Measurements from ENCODE around the gene ELP5.

Gene ELP5

DNA sequence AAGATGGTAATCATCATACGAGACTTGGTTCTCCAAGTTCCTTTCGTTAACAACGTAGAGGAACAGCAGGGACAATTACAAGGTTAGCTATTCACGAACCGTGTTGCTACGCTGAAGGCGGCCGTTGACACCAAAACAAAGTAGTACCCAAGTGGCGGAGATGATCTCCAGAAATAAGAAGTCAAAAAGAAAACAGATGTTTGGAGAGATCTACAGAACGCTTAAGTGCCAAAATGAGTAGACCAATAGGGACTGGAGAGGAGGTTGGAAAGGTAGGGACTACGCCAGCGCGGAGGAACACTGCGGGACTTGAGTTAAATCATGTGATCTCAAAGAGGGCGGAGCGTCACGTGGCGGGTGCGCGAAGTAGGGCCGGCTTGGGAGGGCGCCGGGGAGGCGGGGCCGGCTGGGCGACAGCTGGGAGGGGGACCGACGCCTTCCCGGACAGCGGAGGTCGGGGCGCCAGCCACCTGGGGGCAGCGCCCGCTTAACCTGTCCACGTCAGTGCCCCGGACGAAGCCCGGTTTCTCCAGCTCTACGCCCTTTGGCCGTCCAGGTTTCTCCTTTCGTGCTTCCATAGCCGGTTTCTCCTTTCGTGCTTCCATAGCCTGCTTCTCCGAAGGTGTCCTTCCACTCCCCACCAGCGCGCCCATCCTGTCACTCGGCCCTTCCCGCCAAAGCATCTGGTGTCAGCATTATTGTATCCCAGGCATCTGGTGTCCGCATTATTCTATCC lies 9.1 kb upstream of the ELP5 start (continued):
- TF ChIP-seq ZFP37 (tag by site-specific recombination; IDR thresholded peaks at IDR 0.05) (peak; percentile 85; the same call in 1 of the 2 replicates), ZNF292 (tag by site-specific recombination; IDR thresholded peaks at IDR 0.05; ENCODE audit: borderline replicate concordance, low read depth) (no peak), ZNF350 (tag by site-specific recombination; IDR thresholded peaks at IDR 0.05) (no peak), ZNF324 (tag by site-specific recombination; IDR thresholded peaks at IDR 0.05) (peak; percentile 97), ZNF394 (tag by site-specific recombination; IDR thresholded peaks at IDR 0.05; ENCODE audit: borderline replicate concordance) (peak; percentile 80), ZSCAN30 (tag by site-specific recombination; IDR thresholded peaks at IDR 0.05) (peak; percentile 54), OVOL3 (tag by site-specific recombination; IDR thresholded peaks at IDR 0.05) (peak; percentile 94), ZFHX2 (tag by site-specific recombination; conservative IDR thresholded peaks at IDR 0.05) (peak; percentile 90), ZNF664 (tag by site-specific recombination; IDR thresholded peaks at IDR 0.05) (peak; percentile 89), ZBTB20 (tag by site-specific recombination; IDR thresholded peaks at IDR 0.05) (peak; percentile 54), SETDB1 (IDR thresholded peaks at IDR 0.05; ENCODE audit: insufficient read length, low read length) (no peak), ZNF23 (tag by site-specific recombination; IDR thresholded peaks at IDR 0.05; ENCODE audit: borderline replicate concordance) (no peak), ZNF26 (tag by site-specific recombination; IDR thresholded peaks at IDR 0.05) (no peak), ZNF138 (tag by site-specific recombination; IDR thresholded peaks at IDR 0.05; ENCODE audit: borderline replicate concordance) (no peak), ZNF639 (tag by site-specific recombination; IDR thresholded peaks at IDR 0.05) (peak; percentile 98), ZNF302 (tag by site-specific recombination; IDR thresholded peaks at IDR 0.05; ENCODE audit: low read depth) (no peak), EGR2 (tag by site-specific recombination; IDR thresholded peaks at IDR 0.05; ENCODE audit: low read depth) (peak; percentile 89), GLI4 (tag by site-specific recombination; IDR thresholded peaks at IDR 0.05) (peak; percentile 93), YY2 (tag by site-specific recombination; IDR thresholded peaks at IDR 0.05) (peak; percentile 86), ZNF37A (tag by site-specific recombination; IDR thresholded peaks at IDR 0.05) (no peak), ZNF660 (tag by site-specific recombination; IDR thresholded peaks at IDR 0.05) (peak; percentile 88), RBAK (tag by site-specific recombination; IDR thresholded peaks at IDR 0.05) (no peak)
- TF ChIP-seq, protein P1, sequence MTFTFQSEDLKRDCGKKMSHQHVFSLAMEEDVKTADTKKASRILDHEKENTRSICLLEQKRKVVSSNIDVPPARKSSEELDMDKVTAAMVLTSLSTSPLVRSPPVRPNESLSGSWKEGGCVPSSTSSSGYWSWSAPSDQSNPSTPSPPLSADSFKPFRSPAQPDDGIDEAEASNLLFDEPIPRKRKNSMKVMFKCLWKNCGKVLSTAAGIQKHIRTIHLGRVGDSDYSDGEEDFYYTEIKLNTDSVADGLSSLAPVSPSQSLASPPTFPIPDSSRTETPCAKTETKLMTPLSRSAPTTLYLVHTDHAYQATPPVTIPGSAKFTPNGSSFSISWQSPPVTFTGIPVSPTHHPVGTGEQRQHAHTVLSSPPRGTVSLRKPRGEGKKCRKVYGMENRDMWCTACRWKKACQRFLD (tag by site-specific recombination; IDR thresholded peaks at IDR 0.05) = no peak

GRCh38 chr17:7243453-7243729 lies 8.6 kb upstream of the ELP5 start:
- Histone ChIP-seq H3K27ac (ENCODE audit: extremely low read depth, low read depth, low read length) (peak overlapping the region; percentile 91), H3K4me1 (ENCODE audit: control insufficient read depth, insufficient read depth, low read length) (peaks cover 6% of the 10 kb centered on the region), H3K36me3 (ENCODE audit: control insufficient read depth in 2 of 2, insufficient read depth in 1 of 2, low read length in 2 of 2) (peaks cover 27 to 53% of the 10 kb centered on the region in 2 experiments), H3K4me3 (ENCODE audit: low read depth, low read length) (peak overlapping the region; percentile 82), H3K9me3 (ENCODE audit: control insufficient read depth, insufficient read depth, low read depth, low read length) (no peaks in the 10 kb centered on the region)
- CTCF ChIA-PET = interaction anchor here (1.3 to 5.2 kb wide), 3 partner anchors 11 to 53 kb away, joined by 3 to 33 read pairs (median 14); partner anchors contain the start of genes ACADVL and DLG4
- POLR2A ChIA-PET = interaction anchor here (0.6 to 14.2 kb wide), 13 partner anchors 8 to 443 kb away, joined by 3 to 284 read pairs (median 7); partner anchors contain the start of genes ACADVL, CTDNEP1, DLG4 and DVL2
- TF ChIP-seq ZNF133 (tag by site-specific recombination; IDR thresholded peaks at IDR 0.05) (no peak), BCL11A (tag by site-specific recombination; IDR thresholded peaks at IDR 0.05; ENCODE audit: low read depth) (no peak), TCF7L2 (IDR thresholded peaks at IDR 0.05; ENCODE audit: borderline replicate concordance, low read depth, low read length) (no peak), ZNF280D (tag by site-specific recombination; IDR thresholded peaks at IDR 0.05) (no peak), SP3 (tag by site-specific recombination; IDR thresholded peaks at IDR 0.05) (no peak), ZNF423 (tag by site-specific recombination; IDR thresholded peaks at IDR 0.05) (no peak), ZNF610 (tag by site-specific recombination; IDR thresholded peaks at IDR 0.05; ENCODE audit: borderline replicate concordance) (no peak), ZNF311 (tag by site-specific recombination; IDR thresholded peaks at IDR 0.05; ENCODE audit: borderline replicate concordance) (no peak), ZNF624 (tag by site-specific recombination; IDR thresholded peaks at IDR 0.05) (no peak), KLF8 (tag by site-specific recombination; IDR thresholded peaks at IDR 0.05) (no peak)
